Stimulated activated CD4-positive, alpha-beta T cell treated with anti-CD3 and anti-CD28 coated beads, Interleukin-15, amount 100 ng/mL, for 1 hour (primary cell): ENCODE data around the gene C11orf97.
"Not testable (repeated sequence)": the region's sequence is repeated elsewhere in the genome, so short reads cannot be mapped to it uniquely, and the experiment has no call there.

Experiments
- DNase-seq, 2 donors: peaks; one replicate each; pipeline ENCODE4 v3.0.0-alpha.2; 2020; ENCODE audit warnings: low read depth in 1 of 2, low spot score in 1 of 2

Gene C11orf97

DNA sequence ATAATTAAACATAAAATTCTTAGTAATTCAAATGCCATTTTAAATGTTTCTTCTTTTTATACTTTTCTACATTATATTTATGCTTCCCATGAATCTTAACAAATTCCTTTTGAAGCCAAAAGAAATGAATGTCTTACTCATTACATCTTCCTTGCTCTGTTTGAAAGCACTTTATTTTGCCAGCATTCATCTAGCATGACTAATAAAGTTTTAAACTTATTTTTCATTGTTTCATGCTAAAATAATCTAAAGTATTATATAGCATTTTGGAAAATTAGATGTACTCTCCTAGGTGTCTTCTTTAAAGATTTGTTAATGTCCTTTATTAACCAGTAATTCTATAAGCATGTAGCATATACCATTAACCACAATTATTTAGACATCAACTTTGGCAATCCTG, 45.2 kb downstream of the C11orf97 start:
- DNase-seq, result no peak

GRCh38 chr11:94557992-94558391, 45.7 kb downstream of the C11orf97 start:
- DNase-seq, result no peak

GRCh38 chr11:94558468-94558867, 46.2 kb downstream of the C11orf97 start:
- DNase-seq, result no peak

DNA sequence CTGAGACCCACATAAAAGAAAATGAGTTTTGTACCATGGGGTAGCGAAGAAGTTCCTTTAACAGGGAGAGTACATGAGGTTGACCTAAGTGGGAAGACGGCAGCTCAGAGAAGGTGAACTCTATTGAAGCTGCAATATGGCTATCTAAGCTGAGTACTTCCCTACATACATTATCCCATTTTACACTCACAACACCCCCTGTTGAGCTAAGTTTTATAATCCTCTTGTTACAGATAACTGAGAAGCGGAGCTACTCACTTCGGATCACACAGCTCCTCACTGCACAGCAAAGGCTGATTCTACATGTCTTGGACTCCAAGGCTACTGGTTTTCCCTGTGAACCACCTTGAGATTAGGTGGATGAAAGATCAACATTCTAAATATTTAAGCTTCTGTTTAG, 46.7 kb downstream of the C11orf97 start:
- no peak for DNase-seq

- DNase-seq, result no peak
Measured at GRCh38 chr11:94559361-94559760, 47.1 kb downstream of the C11orf97 start.

GRCh38 chr11:94560834-94561233, 48.6 kb downstream of the C11orf97 start:
- no peak for DNase-seq

DNA sequence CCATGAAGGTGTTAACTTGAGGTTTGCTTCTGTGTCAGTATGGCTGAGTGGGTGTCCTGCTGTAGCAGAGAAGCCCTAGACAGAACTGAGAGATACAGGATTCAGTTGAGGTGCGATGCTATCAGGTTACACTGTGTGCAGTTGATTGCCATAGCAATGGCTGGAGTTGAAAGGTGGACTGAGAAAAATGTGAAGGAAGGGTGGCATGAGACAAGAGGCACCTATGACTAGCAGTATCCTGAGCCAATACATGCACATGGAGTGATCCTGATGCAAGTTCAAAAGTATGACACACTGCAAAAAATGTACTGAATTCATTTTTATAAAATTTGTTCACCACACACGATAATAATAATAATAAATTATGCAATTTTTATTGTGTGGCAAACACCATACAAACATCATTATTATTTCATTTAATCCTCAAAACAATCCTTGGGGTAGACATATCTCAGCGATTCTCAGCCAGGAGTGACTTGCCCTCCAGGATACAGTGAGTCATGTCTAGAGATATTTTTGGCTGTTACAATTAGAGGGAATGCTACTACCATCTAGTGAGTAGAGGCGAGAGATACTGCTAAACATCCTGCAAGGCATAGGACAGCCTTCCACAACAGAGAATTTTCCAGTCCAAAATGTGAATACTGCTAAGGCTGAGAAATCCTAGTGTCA, 51.1 kb downstream of the C11orf97 start:
- DNase-seq, result no peak

- no peak for DNase-seq
Measured at GRCh38 chr11:94563848-94564467, 51.7 kb downstream of the C11orf97 start.

GRCh38 chr11:94567181-94567670, 55.0 kb downstream of the C11orf97 start, which contains the start of gene PIWIL4:
PIWIL4 (plus strand) TSS chr11:94567368; CDS start chr11:94567519, 151 bp downstream.
- no peak for DNase-seq

- no peak for DNase-seq
Measured at GRCh38 chr11:94568200-94568599, 55.9 kb downstream of the C11orf97 start.

DNA sequence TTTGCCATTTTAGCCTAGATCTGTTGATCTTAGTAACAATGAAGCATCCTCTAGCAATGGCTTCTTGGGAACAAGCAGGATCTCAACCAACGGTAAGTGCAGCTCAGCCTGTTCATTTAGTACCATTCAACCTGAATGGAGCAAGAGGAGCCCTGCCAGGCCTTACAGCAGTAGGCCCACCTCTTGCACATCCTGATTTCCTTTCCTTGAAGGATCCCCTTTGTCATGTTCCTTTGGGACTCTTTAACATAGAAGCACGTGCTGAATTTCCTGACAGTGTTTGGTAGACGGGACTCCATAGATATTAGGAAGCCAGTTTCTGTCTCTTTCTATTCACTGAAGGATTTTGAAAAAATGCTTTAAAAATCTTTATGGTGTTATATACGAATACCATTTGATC, 56.5 kb downstream of the C11orf97 start:
- no peak for DNase-seq

- DNase-seq, result not testable (repeated sequence)
Measured at GRCh38 chr11:94572975-94573374, 60.7 kb downstream of the C11orf97 start.

- DNase-seq, result no peak
Measured at GRCh38 chr11:94574193-94574961, 62.1 kb downstream of the C11orf97 start.

DNA sequence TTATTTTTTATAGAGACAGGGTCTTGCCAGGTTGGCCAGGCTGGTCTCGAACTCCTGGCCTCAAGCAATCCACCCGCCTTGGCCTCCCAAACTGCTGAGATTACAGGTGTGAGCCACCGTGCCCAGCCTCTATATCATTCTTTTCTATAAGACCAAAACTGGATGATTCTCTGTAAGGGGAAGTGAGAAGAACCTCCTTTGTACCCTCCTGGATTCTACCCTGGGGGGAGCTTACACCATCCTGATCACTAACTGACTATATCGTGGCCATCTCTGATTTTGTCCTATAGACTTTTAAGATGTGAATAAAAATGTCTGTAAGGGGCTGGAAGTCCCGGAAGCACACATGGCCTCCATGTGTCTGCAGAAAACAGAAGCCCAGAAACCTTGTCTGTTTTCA, 64.0 kb downstream of the C11orf97 start:
- no peak for DNase-seq

- DNase-seq, result no peak
Measured at GRCh38 chr11:94577841-94578240, 65.6 kb downstream of the C11orf97 start.
